HEK293 (cell line): ENCODE results near the gene PRELID3B.
A peak's percentile ranks its signal among the peaks of the same experiment; 100 is the strongest.

Source experiments
- CTCF ChIA-PET: fragments of 350-600 bp; formaldehyde crosslinking; extraction: SDS; loops from one replicate; lab custom pipeline; 2021; ENCODE audit warnings: antibody characterized with exemption; lab: Yijun Ruan, JAX
- POLR2A ChIA-PET: fragments of 300-600 bp; formaldehyde crosslinking; extraction: SDS; loops from one replicate; lab custom pipeline; 2020; ENCODE audit warnings: antibody characterized with exemption, inconsistent platforms; lab: Yijun Ruan, JAX
- H3K27ac ChIP-seq: fragments of 200-500 bp; sonication (Bioruptor generic); 2 replicates; pipeline ENCODE4 v1.5.1; 2014; ENCODE audit warnings: low read depth, low read length, control low read depth, inconsistent platforms; ENCODE audit errors: extremely low read depth
- H3K36me3 ChIP-seq, 2 experiments: fragments of 200-500 bp in 1 of 2; sonication (Bioruptor generic) in 1 of 2; 1 replicate in 1 of 2; 2 replicates in 1 of 2; pipeline ENCODE4 v1.5.1; 2014 to 2017; ENCODE audit warnings: inconsistent platforms in 2 of 2, low read length in 2 of 2; ENCODE audit not compliant: control insufficient read depth in 2 of 2, insufficient read depth in 1 of 2
- H3K4me1 ChIP-seq: fragments of 200-500 bp; sonication (Bioruptor generic); 2 replicates; pipeline ENCODE4 v1.5.1; 2014; ENCODE audit warnings: mild to moderate bottlenecking, low read length, inconsistent platforms; ENCODE audit not compliant: control insufficient read depth, insufficient read depth
- H3K4me3 ChIP-seq: 2 replicates; pipeline ENCODE4 v1.5.1; 2011; ENCODE audit warnings: low read depth, mild to moderate bottlenecking, control low read depth, low read length, moderate library complexity
- H3K9me3 ChIP-seq: fragments of 200-500 bp; sonication (Bioruptor generic); 2 replicates; pipeline ENCODE4 v1.5.1; 2014; ENCODE audit warnings: low read depth, low read length, inconsistent platforms; ENCODE audit not compliant: control insufficient read depth, insufficient read depth
- GLIS1 ChIP-seq: fragments of 450-650 bp; formaldehyde crosslinking; IDR thresholded peaks from 2 replicates; pipeline ENCODE4 v1.5.1; 2016; ENCODE audit warnings: missing biosample characterization, missing genetic modification characterization
- HOXC10 ChIP-seq: sonication (generic); formaldehyde crosslinking; IDR thresholded peaks from 2 replicates; pipeline ENCODE4 v1.8.1; 2023; ENCODE audit warnings: mild to moderate bottlenecking, missing genetic modification reagents
- KLF10 ChIP-seq: fragments of 450-650 bp; IDR thresholded peaks from 2 replicates; pipeline ENCODE4 v1.5.1; 2018; ENCODE audit warnings: missing biosample characterization, mild to moderate bottlenecking, missing genetic modification characterization
- KLF8 ChIP-seq: fragments of 450-650 bp; formaldehyde crosslinking; IDR thresholded peaks from 2 replicates; pipeline ENCODE4 v1.5.1; 2016; ENCODE audit warnings: missing biosample characterization, missing genetic modification characterization
- PBX3 ChIP-seq: sonication (generic); formaldehyde crosslinking; IDR thresholded peaks from 2 replicates; pipeline ENCODE4 v1.8.1; 2022; ENCODE audit warnings: mild to moderate bottlenecking, moderate library complexity, missing genetic modification reagents
- PRDM1 ChIP-seq: fragments of 450-650 bp; formaldehyde crosslinking; IDR thresholded peaks from 2 replicates; pipeline ENCODE4; 2016; ENCODE audit warnings: missing biosample characterization, missing genetic modification characterization
- SCRT2 ChIP-seq: fragments of 450-650 bp; formaldehyde crosslinking; IDR thresholded peaks from 2 replicates; pipeline ENCODE4 v1.5.1; 2016; ENCODE audit warnings: missing biosample characterization, missing genetic modification characterization
- SP7 ChIP-seq: fragments of 450-650 bp; formaldehyde crosslinking; IDR thresholded peaks from 2 replicates; pipeline ENCODE4 v1.5.1; 2016; ENCODE audit warnings: missing biosample characterization, missing genetic modification characterization
- ZBTB17 ChIP-seq: fragments of 450-650 bp; formaldehyde crosslinking; IDR thresholded peaks from 2 replicates; pipeline ENCODE4 v1.5.1; 2016; ENCODE audit warnings: missing biosample characterization, missing genetic modification characterization
- ZBTB48 ChIP-seq: fragments of 450-650 bp; formaldehyde crosslinking; IDR thresholded peaks from 2 replicates; pipeline ENCODE4 v1.5.1; 2016; ENCODE audit warnings: missing biosample characterization, missing genetic modification characterization
- ZBTB8A ChIP-seq: fragments of 450-650 bp; formaldehyde crosslinking; IDR thresholded peaks from 2 replicates; pipeline ENCODE4 v1.5.1; 2016; ENCODE audit warnings: missing biosample characterization, missing genetic modification characterization
- ZNF121 ChIP-seq: fragments of 450-650 bp; formaldehyde crosslinking; IDR thresholded peaks from 2 replicates; pipeline ENCODE4 v1.5.1; 2016; ENCODE audit warnings: missing biosample characterization, missing genetic modification characterization
- ZNF214 ChIP-seq: fragments of 450-650 bp; formaldehyde crosslinking; IDR thresholded peaks from 2 replicates; pipeline ENCODE4 v1.5.1; 2017; ENCODE audit warnings: missing biosample characterization, mild to moderate bottlenecking, missing genetic modification characterization, borderline replicate concordance
- ZNF23 ChIP-seq: fragments of 450-650 bp; formaldehyde crosslinking; IDR thresholded peaks from 2 replicates; pipeline ENCODE4 v1.5.1; 2016; ENCODE audit warnings: missing biosample characterization, missing genetic modification characterization, borderline replicate concordance
- ZNF274 ChIP-seq, 2 experiments: fragments of 200-500 bp in 1 of 2; fragments of 450-650 bp in 1 of 2; sonication (Bioruptor generic) in 1 of 2; formaldehyde crosslinking in 1 of 2; IDR thresholded peaks; 2 replicates each; pipeline versions ENCODE4 v1.5.1 to v1.6.1; 2014 to 2016; ENCODE audit warnings: borderline replicate concordance in 1 of 2, inconsistent platforms in 1 of 2, low read length in 1 of 2, missing biosample characterization in 1 of 2, missing genetic modification characterization in 1 of 2
- ZNF37A ChIP-seq: fragments of 450-650 bp; IDR thresholded peaks from 2 replicates; pipeline ENCODE4 v1.5.1; 2018; ENCODE audit warnings: missing biosample characterization, missing genetic modification characterization
- ZNF398 ChIP-seq: fragments of 450-650 bp; formaldehyde crosslinking; IDR thresholded peaks from 2 replicates; pipeline ENCODE4 v1.5.1; 2017; ENCODE audit warnings: missing biosample characterization, missing genetic modification characterization
- ZNF473 ChIP-seq: fragments of 450-650 bp; formaldehyde crosslinking; IDR thresholded peaks from 2 replicates; pipeline ENCODE4 v1.5.1; 2017; ENCODE audit warnings: missing biosample characterization, missing genetic modification characterization
- ZNF658 ChIP-seq: fragments of 450-650 bp; formaldehyde crosslinking; IDR thresholded peaks from 2 replicates; pipeline ENCODE4; 2016; ENCODE audit warnings: missing biosample characterization, missing genetic modification characterization
- ZNF843 ChIP-seq: fragments of 450-650 bp; formaldehyde crosslinking; IDR thresholded peaks from 2 replicates; pipeline ENCODE4 v1.5.1; 2016; ENCODE audit warnings: missing biosample characterization, missing genetic modification characterization
- ZSCAN23 ChIP-seq: fragments of 450-650 bp; formaldehyde crosslinking; IDR thresholded peaks from 2 replicates; pipeline ENCODE4 v1.5.1; 2016; ENCODE audit warnings: missing biosample characterization, missing genetic modification characterization
- ZSCAN4 ChIP-seq: fragments of 450-650 bp; formaldehyde crosslinking; IDR thresholded peaks from 2 replicates; pipeline ENCODE4 v1.5.1; 2017; ENCODE audit warnings: missing biosample characterization, missing genetic modification characterization
- TF ChIP-seq, protein P1 (sequence below): fragments of 450-650 bp; formaldehyde crosslinking; IDR thresholded peaks from 2 replicates; pipeline ENCODE4 v1.5.1; 2017; ENCODE audit warnings: missing biosample characterization, missing genetic modification characterization
- TF ChIP-seq, protein P2 (sequence below): fragments of 450-650 bp; formaldehyde crosslinking; IDR thresholded peaks from 2 replicates; pipeline ENCODE4 v1.5.1; 2016; ENCODE audit warnings: missing biosample characterization, missing genetic modification characterization
- TF ChIP-seq, protein P3 (sequence below): fragments of 450-650 bp; formaldehyde crosslinking; IDR thresholded peaks from 2 replicates; pipeline ENCODE4 v1.5.1; 2016; ENCODE audit warnings: missing biosample characterization, missing genetic modification characterization

PRELID3B gene

GRCh38 chr20:59043698-59044097, 1.1 kb upstream of the PRELID3B start:
- ChIA-PET POLR2A (interaction anchor here (1.8 to 3.6 kb wide), 2 partner anchors 12 to 21 kb away, joined by 6 to 28 read pairs; partner anchors contain the start of gene ATP5F1E), CTCF (interaction anchor here (0.6 to 0.7 kb wide), 3 partner anchors 10 to 384 kb away, joined by 3 read pairs; no protein-coding TSS in a partner anchor)
- TF ChIP-seq ZNF274 (IDR thresholded peaks at IDR 0.05; ENCODE audit: low read length) (no peak), ZNF274 (tag by site-specific recombination; IDR thresholded peaks at IDR 0.05; ENCODE audit: borderline replicate concordance) (no peak), ZBTB8A (tag by site-specific recombination) (no peak), ZNF121 (tag by site-specific recombination) (no peak), ZNF23 (no peak), ZSCAN4 (tag by site-specific recombination) (no peak), SCRT2 (tag by site-specific recombination) (peak; percentile 67; the same call in 1 of the 2 replicates), GLIS1 (tag by site-specific recombination) (no peak), KLF8 (tag by site-specific recombination) (no peak), ZNF398 (no peak), ZBTB48 (tag by site-specific recombination) (no peak), ZNF37A (tag by site-specific recombination) (no peak), SP7 (tag by site-specific recombination) (0 out of 2 replicates have a peak, but pooled peaks have one; percentile 22), ZBTB17 (peak; percentile 34; the same call in 1 of the 2 replicates), ZSCAN23 (tag by site-specific recombination) (no peak), ZNF214 (no peak), ZNF843 (tag by site-specific recombination) (no peak), PBX3 (CRISPR knock-in tag) (no peak), PRDM1 (tag by site-specific recombination) (no peak), ZNF473 (tag by site-specific recombination) (no peak), ZNF658 (tag by site-specific recombination) (no peak), HOXC10 (CRISPR knock-in tag) (no peak), KLF10 (tag by site-specific recombination) (0 out of 2 replicates have a peak, but pooled peaks have one; percentile 14)
- TF ChIP-seq, protein P1, sequence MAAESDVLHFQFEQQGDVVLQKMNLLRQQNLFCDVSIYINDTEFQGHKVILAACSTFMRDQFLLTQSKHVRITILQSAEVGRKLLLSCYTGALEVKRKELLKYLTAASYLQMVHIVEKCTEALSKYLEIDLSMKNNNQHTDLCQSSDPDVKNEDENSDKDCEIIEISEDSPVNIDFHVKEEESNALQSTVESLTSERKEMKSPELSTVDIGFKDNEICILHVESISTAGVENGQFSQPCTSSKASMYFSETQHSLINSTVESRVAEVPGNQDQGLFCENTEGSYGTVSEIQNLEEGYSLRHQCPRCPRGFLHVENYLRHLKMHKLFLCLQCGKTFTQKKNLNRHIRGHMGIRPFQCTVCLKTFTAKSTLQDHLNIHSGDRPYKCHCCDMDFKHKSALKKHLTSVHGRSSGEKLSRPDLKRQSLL (tag by site-specific recombination) = no peak
- TF ChIP-seq, protein P2, sequence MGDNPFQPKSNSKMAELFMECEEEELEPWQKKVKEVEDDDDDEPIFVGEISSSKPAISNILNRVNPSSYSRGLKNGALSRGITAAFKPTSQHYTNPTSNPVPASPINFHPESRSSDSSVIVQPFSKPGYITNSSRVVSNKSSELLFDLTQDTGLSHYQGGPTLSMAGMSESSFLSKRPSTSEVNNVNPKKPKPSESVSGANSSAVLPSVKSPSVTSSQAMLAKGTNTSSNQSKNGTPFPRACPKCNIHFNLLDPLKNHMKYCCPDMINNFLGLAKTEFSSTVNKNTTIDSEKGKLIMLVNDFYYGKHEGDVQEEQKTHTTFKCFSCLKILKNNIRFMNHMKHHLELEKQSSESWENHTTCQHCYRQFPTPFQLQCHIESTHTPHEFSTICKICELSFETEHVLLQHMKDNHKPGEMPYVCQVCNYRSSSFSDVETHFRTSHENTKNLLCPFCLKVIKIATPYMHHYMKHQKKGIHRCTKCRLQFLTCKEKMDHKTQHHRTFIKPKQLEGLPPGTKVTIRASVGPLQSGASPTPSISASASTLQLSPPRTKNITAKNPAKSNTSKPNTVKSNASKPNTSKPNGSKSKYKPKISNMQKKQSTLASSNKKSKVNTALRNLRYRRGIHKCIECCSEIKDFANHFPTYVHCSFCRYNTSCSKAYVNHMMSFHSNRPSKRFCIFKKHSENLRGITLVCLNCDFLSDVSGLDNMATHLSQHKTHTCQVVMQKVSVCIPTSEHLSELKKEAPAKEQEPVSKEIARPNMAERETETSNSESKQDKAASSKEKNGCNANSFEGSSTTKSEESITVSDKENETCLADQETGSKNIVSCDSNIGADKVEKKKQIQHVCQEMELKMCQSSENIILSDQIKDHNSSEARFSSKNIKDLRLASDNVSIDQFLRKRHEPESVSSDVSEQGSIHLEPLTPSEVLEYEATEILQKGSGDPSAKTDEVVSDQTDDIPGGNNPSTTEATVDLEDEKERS = no peak
- TF ChIP-seq, protein P3, sequence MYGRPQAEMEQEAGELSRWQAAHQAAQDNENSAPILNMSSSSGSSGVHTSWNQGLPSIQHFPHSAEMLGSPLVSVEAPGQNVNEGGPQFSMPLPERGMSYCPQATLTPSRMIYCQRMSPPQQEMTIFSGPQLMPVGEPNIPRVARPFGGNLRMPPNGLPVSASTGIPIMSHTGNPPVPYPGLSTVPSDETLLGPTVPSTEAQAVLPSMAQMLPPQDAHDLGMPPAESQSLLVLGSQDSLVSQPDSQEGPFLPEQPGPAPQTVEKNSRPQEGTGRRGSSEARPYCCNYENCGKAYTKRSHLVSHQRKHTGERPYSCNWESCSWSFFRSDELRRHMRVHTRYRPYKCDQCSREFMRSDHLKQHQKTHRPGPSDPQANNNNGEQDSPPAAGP (tag by site-specific recombination) = no peak
- H3K9me3 ChIP-seq = no peaks in the 10 kb centered on the region
- peaks cover 0 to 17% of the 10 kb centered on the region in 2 experiments; a peak in 1 of 3 replicates for H3K36me3 ChIP-seq
- H3K4me3 ChIP-seq = no peak overlapping the region
- no peak overlapping the region for H3K27ac ChIP-seq
- peaks cover 2% of the 10 kb centered on the region; the same call in 1 of the 2 replicates for H3K4me1 ChIP-seq
